ENCODE measurements around the gene TAOK1. TPM values are rescaled to one million over a fixed set of nuclear protein-coding genes. Genes with fewer than 3 reads are reported as not detected.

TAOK1 gene
- total and polyA plus RNA-seq, 2 of the 13 experiments (the other 11 are each of a cell fraction or from before 2014, with no cell fraction given): 14.1 to 23.0 TPM

- TF ChIP-seq, protein P1, sequence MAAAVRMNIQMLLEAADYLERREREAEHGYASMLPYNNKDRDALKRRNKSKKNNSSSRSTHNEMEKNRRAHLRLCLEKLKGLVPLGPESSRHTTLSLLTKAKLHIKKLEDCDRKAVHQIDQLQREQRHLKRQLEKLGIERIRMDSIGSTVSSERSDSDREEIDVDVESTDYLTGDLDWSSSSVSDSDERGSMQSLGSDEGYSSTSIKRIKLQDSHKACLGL (CRISPR knock-in tag; IDR thresholded peaks at IDR 0.05): peak; percentile 78; the same call in 1 of the 2 replicates
- TF ChIP-seq EED (CRISPR knock-in tag; IDR thresholded peaks at IDR 0.05) (peak; percentile 77; the same call in 1 of the 2 replicates), GPN1 (CRISPR knock-in tag; IDR thresholded peaks at IDR 0.05; ENCODE audit: borderline replicate concordance) (no peak), POGK (CRISPR knock-in tag; conservative IDR thresholded peaks at IDR 0.05) (peak; percentile 53; the same call in 1 of the 2 replicates), SRSF9 (IDR thresholded peaks at IDR 0.05; ENCODE audit: borderline replicate concordance, insufficient read depth, low read depth, low read length, poor library complexity, severe bottlenecking) (no peak), HNRNPL (IDR thresholded peaks at IDR 0.05; ENCODE audit: low read depth, low read length) (0 out of 2 replicates have a peak, but pooled peaks have one; percentile 11), SOX6 (IDR thresholded peaks at IDR 0.05) (no peak), SOX6 (CRISPR knock-in tag; IDR thresholded peaks at IDR 0.05) (peak; percentile 48), CENPBD1 (CRISPR knock-in tag; IDR thresholded peaks at IDR 0.05; ENCODE audit: borderline replicate concordance, low read depth) (0 out of 2 replicates have a peak, but pooled peaks have one; percentile 14), THAP8 (CRISPR knock-in tag; IDR thresholded peaks at IDR 0.05; ENCODE audit: borderline replicate concordance) (0 out of 2 replicates have a peak, but pooled peaks have one; percentile 43), MTF2 (CRISPR knock-in tag; IDR thresholded peaks at IDR 0.05; ENCODE audit: borderline replicate concordance) (peak; percentile 71; the same call in 1 of the 2 replicates), ZNF280D (CRISPR knock-in tag; IDR thresholded peaks at IDR 0.05) (0 out of 2 replicates have a peak, but pooled peaks have one; percentile 18), ASH2L (IDR thresholded peaks at IDR 0.05; ENCODE audit: insufficient read length, low read depth, low read length) (peak; percentile 9), NFE2L2 (IDR thresholded peaks at IDR 0.05; ENCODE audit: low read length) (no peak), SMARCE1 (IDR thresholded peaks at IDR 0.05; ENCODE audit: borderline replicate concordance) (no peak), ZNF670 (CRISPR knock-in tag; IDR thresholded peaks at IDR 0.05; ENCODE audit: borderline replicate concordance) (no peak), SOX13 (IDR thresholded peaks at IDR 0.05) (no peak), SOX13 (CRISPR knock-in tag; conservative IDR thresholded peaks at IDR 0.05 in 1 of 2, IDR thresholded peaks at IDR 0.05 in 1 of 2) (peak in 1 of 2 experiments; percentile 20; a peak in 1 of 4 replicates)
- TF ChIP-seq, protein P2, sequence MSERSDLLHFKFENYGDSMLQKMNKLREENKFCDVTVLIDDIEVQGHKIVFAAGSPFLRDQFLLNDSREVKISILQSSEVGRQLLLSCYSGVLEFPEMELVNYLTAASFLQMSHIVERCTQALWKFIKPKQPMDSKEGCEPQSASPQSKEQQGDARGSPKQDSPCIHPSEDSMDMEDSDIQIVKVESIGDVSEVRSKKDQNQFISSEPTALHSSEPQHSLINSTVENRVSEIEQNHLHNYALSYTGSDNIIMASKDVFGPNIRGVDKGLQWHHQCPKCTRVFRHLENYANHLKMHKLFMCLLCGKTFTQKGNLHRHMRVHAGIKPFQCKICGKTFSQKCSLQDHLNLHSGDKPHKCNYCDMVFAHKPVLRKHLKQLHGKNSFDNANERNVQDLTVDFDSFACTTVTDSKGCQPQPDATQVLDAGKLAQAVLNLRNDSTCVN (CRISPR knock-in tag; IDR thresholded peaks at IDR 0.05; ENCODE audit: borderline replicate concordance): peak; percentile 21; the same call in 1 of the 2 replicates
Measured at GRCh38 chr17:29565643-29566472, 175.7 kb downstream of the TAOK1 start (continued).

Data from HepG2 (cell line).